Breast epithelium (tissue), 3 donors: Measurements from ENCODE around the gene MTR.

Experiments
- CTCF ChIP-seq, 3 donors: fragments of 450-650 bp; IDR thresholded peaks; one replicate each; pipeline ENCODE4 v1.5.1; 2016 to 2017; ENCODE audit warnings: antibody characterized with exemption in 3 of 3, mild to moderate bottlenecking in 3 of 3, moderate library complexity in 3 of 3
- POLR2A ChIP-seq: fragments of 450-650 bp; IDR thresholded peaks from one replicate; pipeline ENCODE4 v1.6.1; 2016; ENCODE audit warnings: antibody characterized with exemption, mild to moderate bottlenecking, moderate library complexity
- POLR2AphosphoS5 ChIP-seq, 3 donors: sonication (generic); formaldehyde crosslinking; IDR thresholded peaks; one replicate each; pipeline ENCODE4 v1.6.1; 2017; ENCODE audit warnings: antibody characterized with exemption in 3 of 3

DNA sequence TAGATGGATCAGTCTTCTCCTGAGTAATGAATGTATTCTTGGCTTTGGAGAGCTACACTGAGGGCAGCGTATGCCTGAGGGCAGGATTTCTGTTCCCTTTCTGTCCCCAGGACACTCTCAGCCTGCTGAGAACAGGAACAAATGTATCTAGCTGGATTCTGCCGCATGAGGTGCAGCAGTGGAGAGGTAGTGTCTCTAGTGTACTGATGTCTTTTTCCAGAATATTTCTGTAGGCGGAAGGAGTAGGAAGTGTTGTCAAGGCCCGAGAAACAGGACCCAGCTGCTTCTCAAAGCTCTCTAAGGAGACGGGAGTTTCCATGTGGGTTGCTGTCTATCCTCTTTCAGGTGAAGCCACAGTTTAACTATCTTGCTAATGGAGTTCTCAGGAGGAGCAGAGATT lies 143.7 kb downstream of the MTR start:
- TF ChIP-seq CTCF (IDR thresholded peaks at IDR 0.05) (no peak), POLR2A (no peak), POLR2AphosphoS5 (IDR thresholded peaks at IDR 0.05) (no peak)
